HepG2 (cell line): ENCODE measurements around the gene NCOA1. TPM values are rescaled to one million over a fixed set of nuclear protein-coding genes. Genes with fewer than 3 reads are reported as not detected.

Experiments used
- ATAC-seq: fragments of 200-7000 bp; cut with Tn5 transposase; 3 replicates; pipeline ENCODE4 v1.9.1; 2020; ENCODE audit warnings: mild to moderate bottlenecking, moderate library complexity
- BruUV-seq: library from RNA; stranded (reverse); fragments of 400-500 nt; replicated peaks from 2 replicates; lab custom pipeline; 2021; lab: Mats Ljungman, UMichigan
- CTCF ChIA-PET: fragments of 300-600 bp; formaldehyde crosslinking; extraction: SDS; loops from one replicate; lab custom pipeline; 2021; ENCODE audit warnings: low total read pairs, inconsistent platforms, low intra/inter-chr PET ratio; lab: Yijun Ruan, JAX
- POLR2A ChIA-PET: fragments of 350-600 bp; sonication (Branson Sonifier 250); formaldehyde crosslinking; loops from one replicate; lab custom pipeline; 2020; ENCODE audit warnings: antibody characterized with exemption, inconsistent platforms; lab: Yijun Ruan, JAX
- DNase-seq: peaks from one replicate; pipeline ENCODE4 v3.0.0-alpha.2; 2015; ENCODE audit warnings: low spot score
- FAIRE-seq: peaks from 3 replicates; lab custom pipeline; 2011; peaks lifted over from hg19 to GRCh38; lab: Jason Lieb, UNC
- H2AFZ ChIP-seq: one replicate; pipeline ENCODE4 v1.6.1; 2011; ENCODE audit warnings: low read length, inconsistent platforms
- H3K27ac ChIP-seq: fragments of 300-600 bp; 3 replicates; pipeline ENCODE4 v1.8.0; 2011; ENCODE audit warnings: mixed run types, mild to moderate bottlenecking, mixed read lengths, low read length, inconsistent platforms; ENCODE audit not compliant: insufficient read depth; ENCODE audit errors: extremely low read length
- H3K27me3 ChIP-seq, 2 experiments: fragments of 200-600 bp in 1 of 2; 2 replicates in 1 of 2; 3 replicates in 1 of 2; pipeline versions ENCODE4 v1.6.0 to v1.8.0; 2011; ENCODE audit warnings: low read length in 2 of 2, mild to moderate bottlenecking in 2 of 2, moderate library complexity in 2 of 2, inconsistent platforms in 1 of 2; ENCODE audit not compliant: insufficient read depth in 2 of 2, control insufficient read depth in 1 of 2
- H3K36me3 ChIP-seq, 2 experiments: fragments of 200-600 bp in 1 of 2; replicated peaks in 1 of 2; 2 replicates in 1 of 2; 3 replicates in 1 of 2; pipeline versions ENCODE4 v1.5.1 to v1.8.0; 2011; ENCODE audit warnings: low read length in 2 of 2, inconsistent platforms in 1 of 2; ENCODE audit not compliant: insufficient read depth in 2 of 2, control insufficient read depth in 1 of 2
- H3K4me1 ChIP-seq: 2 replicates; pipeline ENCODE4 v1.5.1; 2012; ENCODE audit warnings: low read length, inconsistent platforms; ENCODE audit not compliant: insufficient read depth
- H3K4me2 ChIP-seq: 2 replicates; pipeline ENCODE4 v1.6.0; 2011; ENCODE audit warnings: low read depth, low read length, inconsistent platforms
- H3K4me3 ChIP-seq, 3 experiments: fragments of 200-600 bp in 1 of 3; sonication (generic), shearing (Covaris generic) in 1 of 3; replicated peaks in 1 of 3; 2 replicates each; pipeline ENCODE4 v1.5.1; 2011 to 2016; ENCODE audit warnings: low read length in 3 of 3, inconsistent platforms in 2 of 3, low read depth in 2 of 3, mild to moderate bottlenecking in 2 of 3, control low read depth in 1 of 3, mixed read lengths in 1 of 3; ENCODE audit not compliant: insufficient read depth in 1 of 3
- H3K79me2 ChIP-seq: one replicate; pipeline ENCODE4 v1.6.1; 2011; ENCODE audit warnings: low read length, inconsistent platforms; ENCODE audit not compliant: insufficient read depth
- H3K9ac ChIP-seq: 2 replicates; pipeline ENCODE4 v1.6.0; 2011; ENCODE audit warnings: mild to moderate bottlenecking, low read depth, low read length, inconsistent platforms; ENCODE audit not compliant: insufficient read depth
- H3K9me3 ChIP-seq: 2 replicates; pipeline ENCODE4 v1.5.1; 2012; ENCODE audit warnings: mild to moderate bottlenecking, low read length
- H4K20me1 ChIP-seq: 2 replicates; pipeline ENCODE4 v1.6.0; 2011; ENCODE audit warnings: inconsistent platforms, mild to moderate bottlenecking, low read length, moderate library complexity; ENCODE audit not compliant: insufficient read depth
- AFF4 ChIP-seq: sonication (generic); formaldehyde crosslinking; IDR thresholded peaks from 2 replicates; pipeline ENCODE4 v1.4.0; 2020; ENCODE audit warnings: missing genetic modification reagents
- MLXIP ChIP-seq: sonication (generic); formaldehyde crosslinking; IDR thresholded peaks from 2 replicates; pipeline ENCODE4 v1.9.0; 2021; ENCODE audit warnings: missing genetic modification reagents, borderline replicate concordance
- SMARCE1 ChIP-seq: fragments of 450-650 bp; IDR thresholded peaks from 2 replicates; pipeline ENCODE4 v1.6.1; 2017; ENCODE audit warnings: borderline replicate concordance
- THRA ChIP-seq: sonication (generic); formaldehyde crosslinking; IDR thresholded peaks from 2 replicates; pipeline ENCODE4 v1.4.0; 2020; ENCODE audit warnings: missing genetic modification reagents, borderline replicate concordance
- ZMYM3 ChIP-seq: sonication (generic); formaldehyde crosslinking; IDR thresholded peaks from 2 replicates; pipeline ENCODE4 v1.5.1; 2020; ENCODE audit warnings: mild to moderate bottlenecking, missing genetic modification reagents
- ZNF260 ChIP-seq: sonication (generic); formaldehyde crosslinking; IDR thresholded peaks from 2 replicates; pipeline ENCODE4 v1.4.0; 2020; ENCODE audit warnings: missing genetic modification reagents, low read depth, mild to moderate bottlenecking, borderline replicate concordance
- WGBS: methylation state at CpG from one replicate; pipeline ENCODE4 v1.1.6; 2017; ENCODE audit warnings: low lambda C conversion rate; 5-methylcytosine and 5-hydroxymethylcytosine counted together
- in situ Hi-C: cut with HindIII; loops from 2 replicates; pipeline ENCODE4 v1.10.0; 2017; ENCODE audit warnings: low pct_unique_long_range_greater_than_20kb; ENCODE audit not compliant: extremely low pct_ligation_motif_present
- intact Hi-C: fragments of 100-400 bp; cut with micrococcal nuclease; formaldehyde crosslinking; loops from one replicate; pipeline ENCODE4 v1.10.0; 2022; ENCODE audit not compliant: unreplicated experiment
- polyA plus RNA-seq, 8 experiments: library from polyadenylated mRNA; depleted of rRNA in 3 of 8; stranded (reverse) in 7 of 8; unstranded in 1 of 8; fragments of >200 nt; fragmentation: Illumina TruSeq in 4 of 8; extraction: Trizol in 4 of 8; gene quantifications; 2 replicates each; pipeline versions ENCODE4 v1.2.1 to v1.2.3, GENCODE V29; 2011 to 2016; ENCODE audit warnings: low read depth in 4 of 8, missing spikeins in 1 of 8, mixed read lengths in 1 of 8; ENCODE audit not compliant: insufficient read depth in 1 of 8
- total RNA-seq, 5 experiments: library from RNA; depleted of rRNA; stranded (reverse); fragments of >200 nt; fragmentation: Illumina TruSeq; extraction: Trizol; gene quantifications; 2 replicates each; pipeline ENCODE4 v1.2.3, GENCODE V29; 2016; ENCODE audit warnings: low read depth in 1 of 5

Gene NCOA1
- total and polyA plus RNA-seq, 2 of the 13 experiments (the other 11 are each of a cell fraction or from before 2014, with no cell fraction given): 10.0 to 10.4 TPM

GRCh38 chr2:24480245-24480644 lies 10.8 kb upstream of the NCOA1 start:
- TF ChIP-seq MLXIP (no peak), ZNF260 (CRISPR knock-in tag) (0 out of 2 replicates have a peak, but pooled peaks have one; percentile 38), ZMYM3 (CRISPR knock-in tag) (peak; percentile 34; the same call in 1 of the 2 replicates)
- H3K27ac ChIP-seq: no peak overlapping the region
- in situ Hi-C loops (no loop called here), intact Hi-C loops (no loop called here)
- no peaks in the 10 kb centered on the region for H3K79me2 ChIP-seq
- no peaks in the 10 kb centered on the region for H3K9me3 ChIP-seq
- DNase-seq (no peak), ATAC-seq (no peak), FAIRE-seq (peak; percentile 12)
- POLR2A ChIA-PET: no interaction called here
- CTCF ChIA-PET: no interaction called here
- H3K4me1 ChIP-seq: no peaks in the 10 kb centered on the region
- no TSS peak for BruUV-seq
- no peaks in the 10 kb centered on the region for H3K36me3 ChIP-seq
- no peak overlapping the region for H2AFZ ChIP-seq
- H3K9ac ChIP-seq: no peak overlapping the region
- H3K27me3 ChIP-seq: no peaks in the 10 kb centered on the region; a peak in 1 of 5 replicates
- 78% methylated on average over 4 of the region's 4 CpGs for WGBS
- no peak overlapping the region for H3K4me3 ChIP-seq
- no peak overlapping the region for H3K4me2 ChIP-seq
- no peaks in the 10 kb centered on the region for H4K20me1 ChIP-seq

GRCh38 chr2:24482251-24482971 lies 8.6 kb upstream of the NCOA1 start:
- intact Hi-C loops: no loop called here
- H3K36me3 ChIP-seq: no peaks in the 10 kb centered on the region
- WGBS: 52% methylated on average over 5 of the region's 5 CpGs
- H3K4me3 ChIP-seq: no peak overlapping the region
- TF ChIP-seq AFF4: no peak
- TF ChIP-seq THRA (CRISPR knock-in tag): no peak
- TF ChIP-seq SMARCE1: no peak
- H3K9me3 ChIP-seq: no peaks in the 10 kb centered on the region
- peaks cover 16% of the 10 kb centered on the region for H3K4me1 ChIP-seq
- no peaks in the 10 kb centered on the region; a peak in 1 of 5 replicates for H3K27me3 ChIP-seq
- POLR2A ChIA-PET: no interaction called here
- ATAC-seq (no peak), FAIRE-seq (no peak), DNase-seq (no peak)
- H3K79me2 ChIP-seq: no peaks in the 10 kb centered on the region
- H4K20me1 ChIP-seq: no peaks in the 10 kb centered on the region
- in situ Hi-C loops: no loop called here
- no peak overlapping the region for H3K4me2 ChIP-seq
- CTCF ChIA-PET: no interaction called here
- H2AFZ ChIP-seq: no peak overlapping the region
- BruUV-seq: no TSS peak
- no peak overlapping the region for H3K9ac ChIP-seq
- no peak overlapping the region for H3K27ac ChIP-seq
